GM12801 (cell line): ENCODE measurements around the gene MX2.

Experiments
- TF ChIP-seq, protein P1 (sequence below): IDR thresholded peaks from one replicate; pipeline ENCODE4 v1.5.1; 2011; ENCODE audit warnings: control low read depth; ENCODE audit not compliant: insufficient read length; ENCODE audit errors: extremely low read depth

The MX2 gene

GRCh38 chr21:41444703-41445464 is 83.1 kb downstream of the MX2 start:
- TF ChIP-seq, protein P1, sequence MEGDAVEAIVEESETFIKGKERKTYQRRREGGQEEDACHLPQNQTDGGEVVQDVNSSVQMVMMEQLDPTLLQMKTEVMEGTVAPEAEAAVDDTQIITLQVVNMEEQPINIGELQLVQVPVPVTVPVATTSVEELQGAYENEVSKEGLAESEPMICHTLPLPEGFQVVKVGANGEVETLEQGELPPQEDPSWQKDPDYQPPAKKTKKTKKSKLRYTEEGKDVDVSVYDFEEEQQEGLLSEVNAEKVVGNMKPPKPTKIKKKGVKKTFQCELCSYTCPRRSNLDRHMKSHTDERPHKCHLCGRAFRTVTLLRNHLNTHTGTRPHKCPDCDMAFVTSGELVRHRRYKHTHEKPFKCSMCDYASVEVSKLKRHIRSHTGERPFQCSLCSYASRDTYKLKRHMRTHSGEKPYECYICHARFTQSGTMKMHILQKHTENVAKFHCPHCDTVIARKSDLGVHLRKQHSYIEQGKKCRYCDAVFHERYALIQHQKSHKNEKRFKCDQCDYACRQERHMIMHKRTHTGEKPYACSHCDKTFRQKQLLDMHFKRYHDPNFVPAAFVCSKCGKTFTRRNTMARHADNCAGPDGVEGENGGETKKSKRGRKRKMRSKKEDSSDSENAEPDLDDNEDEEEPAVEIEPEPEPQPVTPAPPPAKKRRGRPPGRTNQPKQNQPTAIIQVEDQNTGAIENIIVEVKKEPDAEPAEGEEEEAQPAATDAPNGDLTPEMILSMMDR, result no peak

- TF ChIP-seq, protein P1, result no peak
Observed at GRCh38 chr21:41445465-41445862, 83.6 kb downstream of the MX2 start.

GRCh38 chr21:41446586-41446985 is 84.8 kb downstream of the MX2 start:
- TF ChIP-seq, protein P1, result no peak

DNA sequence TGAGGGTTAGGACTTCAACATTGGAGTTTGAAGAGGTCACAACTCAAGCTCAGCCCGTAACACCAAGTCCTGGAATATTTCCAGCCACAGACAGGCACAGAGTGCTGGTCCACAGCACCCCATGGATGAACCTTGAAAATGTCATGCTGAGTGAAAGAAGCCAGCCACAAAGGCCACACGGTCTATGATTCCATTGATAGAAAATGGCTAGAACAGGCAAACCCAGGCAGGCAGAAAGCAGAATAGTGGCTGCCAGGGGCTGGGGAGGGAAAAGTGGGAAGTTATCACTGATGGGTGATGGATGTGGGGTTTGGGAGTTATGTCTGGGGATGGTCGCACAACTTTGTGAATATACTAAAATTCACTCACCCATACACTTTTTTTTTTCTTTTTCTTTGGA is 85.5 kb downstream of the MX2 start:
- TF ChIP-seq, protein P1, result no peak

- TF ChIP-seq, protein P1, result no peak
Observed at GRCh38 chr21:41449613-41450012, 87.8 kb downstream of the MX2 start.

GRCh38 chr21:41451753-41452676 is 90.2 kb downstream of the MX2 start:
- TF ChIP-seq, protein P1, result no peak

- TF ChIP-seq, protein P1, result no peak
Observed at GRCh38 chr21:41453198-41453597, 91.4 kb downstream of the MX2 start.
